GM21786 (cell line): ENCODE measurements around the gene AARS2.

ENCODE experiments used
- ATAC-seq: cut with Tn5 transposase; IDR thresholded peaks from one replicate; pipeline ENCODE4 v1.9.1; 2021; ENCODE audit not compliant: unreplicated experiment

Gene AARS2

GRCh38 chr6:44264154-44265006 lies 48.8 kb downstream of the AARS2 start:
- ATAC-seq, result peak; percentile 28

- ATAC-seq, result no peak
Measured at GRCh38 chr6:44263354-44264100, 49.6 kb downstream of the AARS2 start.

- ATAC-seq, result no peak
Measured at GRCh38 chr6:44262467-44263353, 50.4 kb downstream of the AARS2 start.

- ATAC-seq, result no peak
Measured at GRCh38 chr6:44261581-44261980, 51.6 kb downstream of the AARS2 start.

GRCh38 chr6:44260451-44261297 lies 52.5 kb downstream of the AARS2 start:
- ATAC-seq, result no peak

- ATAC-seq, result no peak
Measured at GRCh38 chr6:44260011-44260410, 53.1 kb downstream of the AARS2 start.

GRCh38 chr6:44258921-44259320 lies 54.2 kb downstream of the AARS2 start:
- no peak for ATAC-seq

- no peak for ATAC-seq
Measured at GRCh38 chr6:44258325-44258863, 54.8 kb downstream of the AARS2 start.

GRCh38 chr6:44257753-44258324 lies 55.3 kb downstream of the AARS2 start:
- no peak for ATAC-seq

GRCh38 chr6:44257025-44257752 lies 56.0 kb downstream of the AARS2 start, which contains the start of gene SLC35B2:
Gene SLC35B2 (minus strand): TSS chr6:44257528. CDS start chr6:44257410, 118 bp downstream.
- ATAC-seq, result peak; percentile 39

GRCh38 chr6:44256775-44257024 lies 56.4 kb downstream of the AARS2 start:
- no peak for ATAC-seq

GRCh38 chr6:44255871-44256774 lies 57.0 kb downstream of the AARS2 start:
- ATAC-seq, result no peak

- no peak for ATAC-seq
Measured at GRCh38 chr6:44255105-44255808, 57.9 kb downstream of the AARS2 start.

GRCh38 chr6:44254191-44255104 lies 58.7 kb downstream of the AARS2 start:
- no peak for ATAC-seq

GRCh38 chr6:44253307-44254101 lies 59.6 kb downstream of the AARS2 start:
- no peak for ATAC-seq
